Natural killer cell (primary cell): ENCODE measurements around the gene CAND1. TPM values are rescaled to one million over a fixed set of nuclear protein-coding genes. Genes with fewer than 3 reads are reported as not detected.

Source experiments
- ATAC-seq, 3 donors: fragments of 150-1000 bp in 2 of 3; fragments of 200-7000 bp in 1 of 3; cut with Tn5 transposase; 1 replicate in 1 of 3; 2 replicates in 2 of 3; pipeline ENCODE4 v1.10.0; 2021; ENCODE audit warnings: mild to moderate bottlenecking in 2 of 3, moderate library complexity in 2 of 3
- DNase-seq, 2 donors: peaks; one replicate each; pipeline versions ENCODE4 v3.0.0 to v3.0.0-alpha.2; 2013 to 2021; ENCODE audit warnings: mixed read lengths in 1 of 2
- H3K27ac ChIP-seq: one replicate; pipeline ENCODE4 v1.5.1; 2013; ENCODE audit warnings: mild to moderate bottlenecking, low read length
- H3K27me3 ChIP-seq: one replicate; pipeline ENCODE4 v1.6.1; 2013; ENCODE audit warnings: low read length; ENCODE audit not compliant: control insufficient read depth, insufficient read depth
- H3K36me3 ChIP-seq: one replicate; pipeline ENCODE4 v1.6.1; 2013; ENCODE audit warnings: low read length; ENCODE audit not compliant: control insufficient read depth, insufficient read depth
- H3K4me1 ChIP-seq: one replicate; pipeline ENCODE4 v1.6.1; 2013; ENCODE audit warnings: low read length; ENCODE audit not compliant: control insufficient read depth, insufficient read depth
- H3K4me3 ChIP-seq: one replicate; pipeline ENCODE4 v1.5.1; 2013; ENCODE audit warnings: low read length
- H3K9me3 ChIP-seq: one replicate; pipeline ENCODE4 v1.6.1; 2013; ENCODE audit warnings: low read length; ENCODE audit not compliant: control insufficient read depth, insufficient read depth
- H3K27ac Mint-ChIP-seq, 2 donors: one replicate each; pipeline ENCODE4 v1.8.0; 2022; ENCODE audit warnings: mild to moderate bottlenecking in 2 of 2, mixed read lengths in 2 of 2, moderate library complexity in 1 of 2
- H3K27me3 Mint-ChIP-seq, 2 donors: one replicate each; pipeline ENCODE4 v1.8.0; 2022; ENCODE audit warnings: low read depth in 2 of 2, mixed read lengths in 2 of 2
- H3K36me3 Mint-ChIP-seq: one replicate; pipeline ENCODE4 v1.8.0; 2022; ENCODE audit warnings: mixed read lengths
- H3K4me1 Mint-ChIP-seq, 2 donors: one replicate each; pipeline ENCODE4 v1.8.0; 2022; ENCODE audit warnings: mixed read lengths in 2 of 2
- H3K4me3 Mint-ChIP-seq: one replicate; pipeline ENCODE4 v1.8.0; 2022; ENCODE audit warnings: mild to moderate bottlenecking, moderate library complexity, mixed read lengths
- H3K9me3 Mint-ChIP-seq, 2 donors: one replicate each; pipeline ENCODE4 v1.8.0; 2022; ENCODE audit warnings: mixed read lengths in 2 of 2
- WGBS: methylation state at CpG from one replicate; pipeline ENCODE4 v1.1.7; 2013; ENCODE audit warnings: missing lambda C conversion rate; ENCODE audit not compliant: insufficient coverage; 5-methylcytosine and 5-hydroxymethylcytosine counted together
- intact Hi-C: fragments of 100-400 bp; cut with micrococcal nuclease; formaldehyde crosslinking; loops from one replicate; pipeline ENCODE4 v1.14.2; 2022
- total RNA-seq, 4 donors: library from RNA; stranded (reverse); fragments of 120-200 nt in 1 of 4; gene quantifications; one replicate each; pipeline versions ENCODE4 v1.2.3 to v1.2.4, GENCODE V29; 2013 to 2022
- TF ChIP-seq, protein P1 (sequence below): fragments of 200-600 bp; IDR thresholded peaks from one replicate; pipeline ENCODE4 v1.8.0; 2022; ENCODE audit warnings: antibody characterized with exemption

Gene CAND1
- total RNA-seq, 3 donors from 2014 or later (not counting 1 experiment from before 2014, with no cell fraction given): 103 to 118 (median 104) TPM

DNA sequence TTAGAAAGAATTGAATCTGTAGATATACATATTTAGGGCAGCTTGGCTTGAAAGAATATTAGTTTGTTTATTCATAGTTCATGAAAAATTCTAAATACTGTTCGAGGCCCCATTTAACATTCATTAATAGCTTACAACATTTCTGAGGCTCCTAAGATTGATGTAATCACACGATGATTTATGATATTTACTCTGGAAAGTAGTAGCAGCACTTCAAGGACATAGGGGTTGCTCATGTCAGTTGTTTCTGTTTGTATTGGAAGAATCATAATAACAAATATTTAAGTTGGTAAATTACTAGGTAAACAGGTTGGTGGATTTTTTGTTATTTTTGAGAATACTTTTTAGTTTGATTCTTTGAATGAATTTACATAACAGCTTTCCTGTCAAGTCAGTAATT is 30.4 kb downstream of the CAND1 start:
- peaks cover 76% of the 10 kb centered on the region for H3K36me3 ChIP-seq
- Mint-ChIP-seq H3K27ac (no peak overlapping the region), H3K9me3 (no peaks in the 10 kb centered on the region), H3K4me1 (peaks cover 16 to 17% of the 10 kb centered on the region in 2 donors), H3K36me3 (peaks cover 17% of the 10 kb centered on the region), H3K4me3 (no peak overlapping the region), H3K27me3 (no peaks in the 10 kb centered on the region)
- H3K27me3 ChIP-seq: no peaks in the 10 kb centered on the region
- ATAC-seq (no peak), DNase-seq (no peak)
- H3K27ac ChIP-seq: no peak overlapping the region
- H3K4me1 ChIP-seq: no peaks in the 10 kb centered on the region
- H3K9me3 ChIP-seq: no peaks in the 10 kb centered on the region
- TF ChIP-seq, protein P1, sequence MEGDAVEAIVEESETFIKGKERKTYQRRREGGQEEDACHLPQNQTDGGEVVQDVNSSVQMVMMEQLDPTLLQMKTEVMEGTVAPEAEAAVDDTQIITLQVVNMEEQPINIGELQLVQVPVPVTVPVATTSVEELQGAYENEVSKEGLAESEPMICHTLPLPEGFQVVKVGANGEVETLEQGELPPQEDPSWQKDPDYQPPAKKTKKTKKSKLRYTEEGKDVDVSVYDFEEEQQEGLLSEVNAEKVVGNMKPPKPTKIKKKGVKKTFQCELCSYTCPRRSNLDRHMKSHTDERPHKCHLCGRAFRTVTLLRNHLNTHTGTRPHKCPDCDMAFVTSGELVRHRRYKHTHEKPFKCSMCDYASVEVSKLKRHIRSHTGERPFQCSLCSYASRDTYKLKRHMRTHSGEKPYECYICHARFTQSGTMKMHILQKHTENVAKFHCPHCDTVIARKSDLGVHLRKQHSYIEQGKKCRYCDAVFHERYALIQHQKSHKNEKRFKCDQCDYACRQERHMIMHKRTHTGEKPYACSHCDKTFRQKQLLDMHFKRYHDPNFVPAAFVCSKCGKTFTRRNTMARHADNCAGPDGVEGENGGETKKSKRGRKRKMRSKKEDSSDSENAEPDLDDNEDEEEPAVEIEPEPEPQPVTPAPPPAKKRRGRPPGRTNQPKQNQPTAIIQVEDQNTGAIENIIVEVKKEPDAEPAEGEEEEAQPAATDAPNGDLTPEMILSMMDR: no peak
- no peak overlapping the region for H3K4me3 ChIP-seq
- intact Hi-C loops: no loop called here
- no CpG with 5 or more reads among the region's 2 CpGs for WGBS

DNA sequence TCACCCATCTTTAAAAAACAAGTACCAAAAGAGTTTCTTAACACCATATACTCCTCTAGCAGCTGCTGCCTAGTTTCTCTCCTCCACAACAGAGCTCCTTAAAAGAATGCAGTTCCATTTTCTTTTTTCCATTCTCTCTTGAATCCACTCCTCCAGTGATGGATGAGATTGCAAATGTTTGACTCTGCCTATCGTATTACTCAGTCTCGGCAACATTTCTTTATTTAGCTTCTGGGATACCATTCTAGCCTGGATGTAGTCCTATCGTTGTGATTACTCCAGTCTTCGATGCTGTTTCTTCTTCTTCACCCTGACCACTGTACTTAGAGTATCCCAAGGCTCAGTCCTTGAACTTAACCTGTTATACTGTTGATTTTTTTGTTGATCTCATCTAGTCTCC is 30.8 kb downstream of the CAND1 start:
- peaks cover 13 to 16% of the 10 kb centered on the region in 2 donors for H3K4me1 Mint-ChIP-seq
- intact Hi-C loops: no loop called here
- H3K4me3 Mint-ChIP-seq: no peak overlapping the region
- Histone ChIP-seq H3K9me3 (no peaks in the 10 kb centered on the region), H3K27ac (no peak overlapping the region), H3K4me3 (no peak overlapping the region), H3K27me3 (no peaks in the 10 kb centered on the region), H3K36me3 (peaks cover 76% of the 10 kb centered on the region), H3K4me1 (no peaks in the 10 kb centered on the region)
- 98% methylated on average over 4 of the region's 4 CpGs for WGBS
- TF ChIP-seq, protein P1: no peak
- ATAC-seq (no peak), DNase-seq (no peak)
- H3K27me3 Mint-ChIP-seq: no peaks in the 10 kb centered on the region
- H3K27ac Mint-ChIP-seq: no peak overlapping the region
- H3K36me3 Mint-ChIP-seq: peaks cover 17% of the 10 kb centered on the region
- H3K9me3 Mint-ChIP-seq: no peaks in the 10 kb centered on the region

DNA sequence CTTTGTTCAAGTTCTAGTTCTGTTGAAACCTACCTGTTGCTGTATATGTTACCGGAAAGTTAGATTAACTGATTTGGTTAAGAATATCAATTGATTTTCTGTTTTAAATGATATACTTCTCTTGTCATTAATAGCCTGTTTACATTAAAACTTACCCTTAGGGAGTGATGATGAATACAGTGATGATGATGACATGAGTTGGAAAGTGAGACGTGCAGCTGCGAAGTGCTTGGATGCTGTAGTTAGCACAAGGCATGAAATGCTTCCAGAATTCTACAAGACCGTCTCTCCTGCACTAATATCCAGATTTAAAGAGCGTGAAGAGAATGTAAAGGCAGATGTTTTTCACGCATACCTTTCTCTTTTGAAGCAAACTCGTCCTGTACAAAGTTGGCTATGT is 33.0 kb downstream of the CAND1 start:
- H3K9me3 Mint-ChIP-seq: no peaks in the 10 kb centered on the region
- H3K36me3 Mint-ChIP-seq: peaks cover 18% of the 10 kb centered on the region
- 98% methylated on average over 6 of the region's 7 CpGs for WGBS
- H3K27ac ChIP-seq: no peak overlapping the region
- no peak overlapping the region for H3K4me3 ChIP-seq
- ATAC-seq (no peak), DNase-seq (no peak)
- H3K4me1 ChIP-seq: no peaks in the 10 kb centered on the region
- intact Hi-C loops: no loop called here
- no peaks in the 10 kb centered on the region for H3K27me3 ChIP-seq
- no peaks in the 10 kb centered on the region for H3K9me3 ChIP-seq
- TF ChIP-seq, protein P1: no peak
- H3K4me1 Mint-ChIP-seq: peaks cover 0 to 7% of the 10 kb centered on the region in 2 donors
- H3K27me3 Mint-ChIP-seq: no peaks in the 10 kb centered on the region
- peaks cover 87% of the 10 kb centered on the region for H3K36me3 ChIP-seq
- no peak overlapping the region for H3K27ac Mint-ChIP-seq
- H3K4me3 Mint-ChIP-seq: no peak overlapping the region

DNA sequence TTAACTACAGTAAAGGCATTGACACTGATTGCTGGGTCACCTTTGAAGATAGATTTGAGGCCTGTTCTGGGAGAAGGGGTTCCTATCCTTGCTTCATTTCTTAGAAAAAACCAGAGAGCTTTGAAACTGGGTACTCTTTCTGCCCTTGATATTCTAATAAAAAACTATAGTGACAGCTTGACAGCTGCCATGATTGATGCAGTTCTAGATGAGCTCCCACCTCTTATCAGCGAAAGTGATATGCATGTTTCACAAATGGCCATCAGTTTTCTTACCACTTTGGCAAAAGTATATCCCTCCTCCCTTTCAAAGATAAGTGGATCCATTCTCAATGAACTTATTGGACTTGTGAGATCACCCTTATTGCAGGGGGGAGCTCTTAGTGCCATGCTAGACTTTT is 36.4 kb downstream of the CAND1 start:
- H3K9me3 Mint-ChIP-seq: no peaks in the 10 kb centered on the region
- TF ChIP-seq, protein P1: no peak
- no peak overlapping the region for H3K27ac Mint-ChIP-seq
- H3K4me1 ChIP-seq: no peaks in the 10 kb centered on the region
- no peaks in the 10 kb centered on the region for H3K27me3 Mint-ChIP-seq
- peaks cover 26% of the 10 kb centered on the region for H3K36me3 Mint-ChIP-seq
- H3K9me3 ChIP-seq: no peaks in the 10 kb centered on the region
- intact Hi-C loops: no loop called here
- H3K27ac ChIP-seq: no peak overlapping the region
- peaks cover 87% of the 10 kb centered on the region for H3K36me3 ChIP-seq
- no peak overlapping the region for H3K4me3 Mint-ChIP-seq
- no peak overlapping the region for H3K4me3 ChIP-seq
- DNase-seq: no peak
- no peaks in the 10 kb centered on the region for H3K27me3 ChIP-seq
- WGBS: 100% methylated on average over 1 of the region's 1 CpG
- peaks cover 0 to 7% of the 10 kb centered on the region in 2 donors for H3K4me1 Mint-ChIP-seq
- ATAC-seq: no peak
